AG10803 (cell line): ENCODE results near the gene TRPV6.

Experiments used
- DNase-seq: peaks from one replicate; pipeline ENCODE4 v3.0.0; 2010; ENCODE audit warnings: low read depth
- H3K4me3 ChIP-seq: 2 replicates; pipeline ENCODE4 v1.5.1; 2011; ENCODE audit warnings: mild to moderate bottlenecking, low read length, control low read depth
- CTCF ChIP-seq: conservative IDR thresholded peaks from 2 replicates; pipeline ENCODE4 v1.5.1; 2011; ENCODE audit warnings: mild to moderate bottlenecking, low read length, control low read depth, inconsistent platforms

TRPV6 gene

GRCh38 chr7:142866361-142867096 is 19.0 kb downstream of the TRPV6 start:
- no peak overlapping the region for H3K4me3 ChIP-seq
- TF ChIP-seq CTCF = peak; percentile 50
- DNase-seq = no peak

GRCh38 chr7:142865766-142866165 is 19.8 kb downstream of the TRPV6 start:
- H3K4me3 ChIP-seq = no peak overlapping the region
- no peak for DNase-seq
- TF ChIP-seq CTCF = no peak

GRCh38 chr7:142864980-142865747 is 20.4 kb downstream of the TRPV6 start:
- H3K4me3 ChIP-seq = no peak overlapping the region
- no peak for DNase-seq
- no peak for TF ChIP-seq CTCF

- no peak for DNase-seq
- TF ChIP-seq CTCF = no peak
- H3K4me3 ChIP-seq = no peak overlapping the region
Measured at GRCh38 chr7:142863891-142864685, 21.5 kb downstream of the TRPV6 start.

- no peak for DNase-seq
- no peak overlapping the region for H3K4me3 ChIP-seq
- no peak for TF ChIP-seq CTCF
Measured at GRCh38 chr7:142862786-142863400, 22.7 kb downstream of the TRPV6 start.

GRCh38 chr7:142862351-142862750 is 23.2 kb downstream of the TRPV6 start:
- DNase-seq = no peak
- no peak overlapping the region for H3K4me3 ChIP-seq
- no peak for TF ChIP-seq CTCF
